NCI-H2196 (cell line): ENCODE results near the gene KARS1.
"Not testable (repeated sequence)": the region's sequence is repeated elsewhere in the genome, so short reads cannot be mapped to it uniquely, and the experiment has no call there.

Experiments
- DNase-seq: peaks from one replicate; lab custom pipeline; 2025; ENCODE audit not compliant: unreplicated experiment; lab: John Stamatoyannopoulos, UW

KARS1 gene

DNA sequence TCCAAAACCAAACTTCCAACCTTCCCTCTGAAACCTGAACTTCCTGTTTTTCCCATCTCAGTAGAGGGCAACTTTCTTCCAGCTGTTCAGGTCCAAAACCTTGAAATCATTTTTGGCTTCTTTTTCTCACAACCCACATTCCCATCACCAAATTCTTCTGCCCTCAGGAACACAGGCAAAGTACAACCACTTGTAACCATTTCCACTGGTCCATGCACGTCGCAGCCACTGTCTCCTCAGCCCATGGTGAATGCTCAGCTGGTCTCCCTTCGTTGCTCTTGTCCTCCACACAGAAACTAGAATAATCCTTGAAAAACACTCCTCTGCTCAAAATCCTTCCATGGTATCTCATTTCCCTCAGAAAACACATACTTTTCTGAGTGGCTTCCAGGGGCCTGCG, 20.7 kb downstream of the KARS1 start:
- no peak for DNase-seq

DNA sequence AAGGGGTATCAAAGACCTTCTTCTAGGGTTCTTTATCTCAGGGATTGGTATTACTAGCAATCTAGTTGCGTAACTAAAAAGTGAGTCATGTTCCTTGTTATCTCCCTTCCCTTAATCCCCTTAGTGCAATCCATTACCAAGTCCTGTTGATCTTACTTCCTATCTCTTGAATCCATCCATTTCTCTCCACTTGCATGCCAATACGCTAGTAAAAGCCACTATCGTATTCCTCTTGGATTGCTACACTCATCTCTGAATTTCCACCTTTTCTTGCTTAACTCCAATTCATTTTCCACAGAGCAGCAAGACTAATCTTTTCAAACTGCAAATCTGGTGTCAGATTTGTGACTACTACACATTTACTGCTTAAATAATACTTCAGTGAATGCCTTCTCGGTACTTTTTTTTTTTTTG, 22.5 kb downstream of the KARS1 start:
- no peak for DNase-seq

DNA sequence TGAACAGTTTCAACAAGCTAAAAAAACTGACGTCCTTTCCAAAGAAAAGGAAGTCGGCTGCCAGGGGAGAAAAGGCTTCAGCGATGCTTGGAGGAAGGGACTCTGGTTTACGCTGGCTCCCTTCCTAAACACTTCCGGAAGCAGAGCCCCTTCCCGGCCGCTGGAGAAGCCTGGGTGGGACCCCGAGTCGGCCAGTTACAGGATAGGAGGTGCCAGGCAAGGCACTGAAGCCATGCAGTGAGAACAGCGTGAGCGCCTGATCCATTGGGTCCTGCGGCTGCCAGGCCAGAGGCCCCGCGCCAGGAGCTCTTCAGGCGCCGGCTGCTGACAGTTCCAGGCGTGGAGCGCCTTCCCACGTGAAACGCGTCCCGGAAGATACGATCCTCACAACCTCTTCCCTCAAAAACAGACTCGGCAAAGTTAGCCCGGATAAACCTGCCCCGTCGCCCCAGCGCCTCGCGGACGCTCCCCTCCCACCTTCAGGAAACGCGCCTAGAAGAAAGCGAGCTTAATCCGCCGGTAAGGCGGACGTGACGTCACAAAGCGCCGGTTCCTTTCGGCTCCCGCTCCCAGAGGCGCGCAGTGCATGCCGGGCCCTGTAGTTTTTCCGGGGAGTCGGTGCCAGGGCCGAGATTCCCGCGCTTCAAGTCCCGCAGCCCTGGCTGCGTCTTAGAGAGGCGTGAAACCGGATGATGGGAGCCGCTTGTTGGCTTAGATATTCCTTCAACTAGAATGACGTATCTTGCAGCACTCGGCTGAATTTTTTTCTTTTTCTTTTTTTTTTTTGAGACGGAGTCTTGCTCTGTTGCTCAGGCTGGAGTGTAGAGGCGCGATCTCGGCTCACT, 24.5 kb downstream of the KARS1 start, which contains the start of gene ADAT1:
Gene ADAT1, minus strand, starts transcription at position 521 of the 845 bp plus-strand sequence. CDS start 2,482 bp downstream, outside the sequence.
- peak; percentile 93 for DNase-seq

DNA sequence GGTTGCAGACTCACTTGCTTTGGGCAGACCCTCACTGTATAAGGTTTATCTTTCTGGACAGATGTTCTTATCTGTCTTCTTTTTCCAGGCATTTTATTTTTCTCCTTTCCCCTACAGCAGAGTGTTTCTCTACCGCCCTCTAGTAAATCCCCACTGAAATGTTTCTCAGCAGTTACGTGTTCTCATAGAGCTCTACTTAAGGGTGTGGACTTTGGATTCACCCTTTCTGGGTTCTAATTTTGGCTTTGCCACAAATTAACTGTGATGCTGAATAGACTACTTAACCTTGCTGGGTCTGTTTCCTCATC, 26.3 kb downstream of the KARS1 start:
- DNase-seq: no peak

DNA sequence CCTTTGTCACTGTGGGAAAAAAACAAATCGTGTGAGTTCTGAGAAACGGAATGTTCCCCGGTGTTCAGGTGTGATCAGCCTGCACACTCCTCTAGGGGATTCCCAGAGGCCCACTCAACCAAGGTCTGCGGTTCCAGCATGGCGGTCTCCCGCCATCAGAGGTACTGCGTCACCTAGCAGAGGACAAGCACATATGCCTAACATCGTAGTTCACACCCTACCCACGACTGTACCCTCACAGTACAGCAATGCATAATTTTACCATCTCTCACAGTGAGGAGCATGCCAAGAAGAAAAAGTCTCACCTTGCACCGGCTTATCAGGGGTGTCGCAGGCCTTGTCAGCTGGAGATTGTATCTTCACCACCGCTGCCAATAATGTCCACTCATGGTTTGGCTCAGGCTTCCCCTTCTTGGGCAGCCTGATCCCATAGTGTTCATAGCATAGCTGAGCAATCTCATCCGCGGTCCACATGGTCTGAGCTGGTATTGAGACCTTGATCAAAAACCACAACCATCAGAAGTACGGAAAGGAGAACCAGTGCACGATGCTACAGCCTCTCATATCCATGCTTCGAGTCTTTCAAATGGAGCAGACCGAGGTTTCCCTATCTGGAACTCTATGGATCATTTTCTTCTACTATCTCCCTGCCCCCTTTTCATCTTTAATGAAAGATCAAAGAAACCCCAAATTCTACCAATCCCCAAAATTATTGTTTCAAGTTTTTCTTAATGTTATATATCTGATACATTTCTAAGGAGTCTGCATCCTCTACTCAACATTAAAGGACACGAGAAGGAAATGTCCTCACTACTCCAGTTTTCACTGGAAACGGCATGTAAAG, 26.9 kb downstream of the KARS1 start:
- no peak for DNase-seq

DNA sequence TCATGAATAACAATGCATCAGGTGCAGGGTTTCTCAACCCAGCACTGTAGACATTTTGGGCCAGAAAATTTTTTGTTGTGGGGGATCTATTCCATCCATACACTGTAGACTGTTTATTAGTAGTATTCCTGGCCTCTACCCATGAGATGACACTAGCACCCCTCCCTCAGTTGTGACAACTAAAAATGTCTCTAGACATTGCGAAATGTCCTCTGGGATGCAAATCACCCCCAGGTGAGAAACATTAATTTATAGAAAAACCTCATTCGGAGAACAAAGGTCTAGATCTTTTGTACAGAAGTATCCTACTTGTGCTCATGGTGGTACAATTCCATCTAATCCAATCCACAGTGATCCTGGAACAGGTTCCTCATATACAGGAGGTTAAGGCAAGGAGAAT, 28.7 kb downstream of the KARS1 start:
- DNase-seq: no peak

DNA sequence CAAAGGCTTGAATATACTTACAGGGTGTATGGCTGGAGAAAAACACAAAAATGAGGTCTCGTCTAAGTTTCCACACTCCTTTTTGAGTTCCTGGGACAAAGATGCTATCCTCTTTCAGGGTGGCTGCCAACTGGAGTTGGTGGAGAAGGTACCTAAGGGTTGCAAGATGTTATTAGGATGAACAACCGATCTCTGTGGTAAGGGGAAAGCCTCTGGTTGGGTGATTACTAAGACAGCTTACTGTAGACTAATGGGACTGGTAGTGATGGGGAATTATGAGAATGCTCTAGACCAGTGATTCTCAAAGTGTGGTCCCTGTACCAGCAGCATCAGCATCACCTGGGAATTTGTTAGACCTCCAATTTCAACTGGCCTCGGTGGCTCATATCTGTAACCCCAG, 30.3 kb downstream of the KARS1 start:
- no peak for DNase-seq

DNA sequence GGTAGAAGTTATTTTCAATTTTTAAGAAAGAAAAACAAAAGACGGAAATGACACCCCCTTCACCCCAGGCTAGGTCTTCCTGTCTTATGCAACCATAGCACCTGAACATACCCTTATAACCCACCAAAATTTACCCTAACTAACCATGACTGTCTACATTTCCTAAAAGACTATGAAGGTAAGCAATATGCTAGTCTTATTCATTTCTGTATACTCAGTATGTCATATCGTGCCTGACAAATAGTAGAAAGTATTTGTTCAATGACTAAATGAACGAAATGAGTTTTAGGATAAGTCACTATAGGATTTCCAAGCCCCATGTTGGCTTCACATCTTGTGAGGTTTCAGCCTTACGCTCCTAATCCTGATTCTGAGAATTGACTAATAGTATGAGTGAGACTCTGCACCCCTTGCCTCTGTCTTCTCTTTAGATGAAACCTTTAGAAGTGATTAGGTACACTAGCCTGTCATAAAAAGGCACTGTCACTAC, 30.9 kb downstream of the KARS1 start:
- DNase-seq: no peak

DNA sequence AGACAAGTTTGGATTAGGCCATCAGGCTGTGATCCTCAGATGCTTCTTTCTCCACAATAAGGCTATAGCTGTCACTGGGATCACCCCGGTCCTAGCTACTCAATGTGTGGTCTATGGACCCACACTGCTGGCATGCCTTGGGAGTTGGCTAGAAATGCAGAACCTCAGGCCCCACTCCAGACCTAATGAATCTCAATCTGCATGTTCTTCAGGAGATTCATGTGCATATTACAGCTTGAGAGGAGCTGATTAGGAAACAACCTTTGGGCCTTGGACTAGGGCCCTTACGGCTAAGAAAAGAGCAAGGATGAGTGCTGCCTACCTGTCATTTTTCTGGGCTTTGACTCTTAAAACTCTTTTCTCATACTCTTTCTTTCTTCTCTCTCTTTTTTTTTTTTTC, 31.8 kb downstream of the KARS1 start:
- no peak for DNase-seq

DNA sequence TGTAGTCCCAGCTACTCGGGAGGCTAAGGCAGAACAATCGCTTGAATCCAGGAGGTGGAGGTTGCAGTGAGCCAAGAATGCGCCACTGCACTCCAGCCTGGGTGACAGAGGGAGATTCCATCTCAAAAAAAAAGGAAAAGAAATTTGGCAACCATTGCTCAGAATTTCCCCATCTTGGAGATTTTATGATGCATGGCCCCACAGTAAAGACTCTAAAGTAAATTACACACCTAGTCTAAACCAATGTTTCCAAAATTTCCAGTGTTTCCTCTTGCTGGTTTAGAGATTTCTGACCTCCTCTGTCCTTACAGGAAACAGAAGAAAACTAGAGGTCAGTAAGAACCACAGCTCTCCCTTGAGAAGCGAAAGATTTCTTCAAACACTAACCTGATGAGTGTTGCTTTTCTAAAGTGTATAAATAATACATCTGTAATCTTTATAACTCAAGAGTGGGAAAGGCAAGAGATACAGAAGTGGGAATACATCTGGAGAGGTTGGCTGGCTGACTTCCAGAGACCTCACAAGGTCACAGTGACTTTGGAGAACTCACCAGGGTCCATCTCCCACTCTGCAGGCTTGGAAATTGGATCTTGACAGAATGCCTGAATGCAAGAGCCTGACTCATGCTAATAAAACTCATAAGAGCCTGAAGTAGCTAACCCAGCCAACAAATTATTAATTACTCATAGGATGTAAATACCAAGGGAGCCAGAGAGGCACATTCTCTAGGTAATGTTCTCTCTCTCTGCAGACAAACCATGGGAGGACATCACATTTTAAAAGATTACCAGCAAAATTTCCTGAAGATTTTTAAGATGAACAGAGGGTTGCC, 33.2 kb downstream of the KARS1 start:
- DNase-seq: no peak

DNA sequence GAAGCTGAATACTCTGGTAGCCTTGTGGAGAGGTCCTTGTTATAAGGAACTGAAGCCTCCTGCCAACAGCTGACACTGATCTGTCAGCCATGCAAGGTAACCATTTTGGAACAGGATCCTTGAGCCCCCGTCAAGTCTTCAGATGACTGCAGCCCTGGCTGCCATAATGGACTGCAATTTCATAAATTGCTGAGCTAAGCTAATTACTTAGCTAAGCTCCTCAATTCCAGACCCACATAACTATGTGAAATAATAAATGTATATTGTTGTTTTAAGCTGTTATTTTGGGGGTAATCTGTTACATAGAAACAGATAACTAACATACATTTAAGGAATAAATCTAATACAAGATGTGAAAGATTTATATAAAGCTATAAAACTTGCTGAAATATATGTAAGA, 41.0 kb downstream of the KARS1 start:
- no peak for DNase-seq

DNA sequence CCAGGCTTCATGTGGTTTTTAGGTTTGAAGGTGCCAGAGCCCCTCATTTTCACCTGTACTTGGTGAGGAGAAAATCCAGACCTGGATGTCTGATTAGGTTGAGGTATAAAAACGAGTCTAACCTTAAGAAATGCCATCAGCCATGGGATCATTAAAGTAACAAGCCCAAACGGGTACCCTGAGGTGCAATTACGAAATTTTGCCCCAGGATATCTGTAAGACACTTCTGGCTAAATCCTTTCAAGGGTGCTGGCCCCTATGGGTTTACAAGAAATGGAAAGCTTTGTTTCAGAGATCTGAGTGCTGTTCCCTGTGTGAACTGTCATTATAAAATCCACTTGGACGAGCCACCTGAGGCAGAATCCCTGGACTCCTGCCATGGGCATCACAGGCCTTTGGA, 44.2 kb downstream of the KARS1 start:
- no peak for DNase-seq

DNA sequence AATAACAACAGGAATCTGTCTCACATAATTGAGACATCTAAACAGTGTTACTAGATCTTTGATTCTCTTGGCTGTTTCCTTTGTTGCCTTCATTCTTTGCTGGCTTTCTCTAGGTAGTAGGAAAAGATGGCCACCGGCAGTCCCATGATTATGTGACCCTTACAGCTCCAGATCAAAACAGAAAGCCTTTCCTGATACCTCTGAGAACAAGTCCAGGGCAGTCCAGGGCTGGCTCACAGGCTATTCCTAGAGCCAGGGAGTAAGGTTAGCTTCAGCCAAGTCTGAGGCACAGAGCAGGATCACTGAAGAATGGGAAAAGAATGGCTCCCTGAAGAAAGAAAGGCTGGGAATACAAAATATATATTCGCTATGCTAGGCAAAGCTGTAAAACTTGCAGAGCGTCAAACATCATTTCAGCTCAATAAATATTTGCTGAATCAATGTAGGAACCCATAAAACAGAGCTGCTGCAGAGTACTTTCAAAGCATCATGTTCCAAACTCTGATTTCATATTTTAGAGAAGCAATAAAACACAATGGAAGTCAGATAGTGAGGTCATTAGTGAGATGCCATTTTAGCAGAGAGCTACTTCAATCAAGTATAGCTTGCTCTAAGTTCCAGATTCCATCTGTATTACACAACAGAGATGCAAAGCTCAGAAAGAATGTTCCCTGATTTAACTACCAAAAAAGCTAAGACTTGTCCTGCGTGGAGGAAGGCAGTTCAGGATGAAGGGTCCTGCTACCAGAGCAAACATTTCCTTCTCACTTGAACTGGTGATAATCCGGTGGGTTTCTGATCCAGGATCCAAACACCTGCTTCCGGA, 47.8 kb downstream of the KARS1 start:
- no peak for DNase-seq

DNA sequence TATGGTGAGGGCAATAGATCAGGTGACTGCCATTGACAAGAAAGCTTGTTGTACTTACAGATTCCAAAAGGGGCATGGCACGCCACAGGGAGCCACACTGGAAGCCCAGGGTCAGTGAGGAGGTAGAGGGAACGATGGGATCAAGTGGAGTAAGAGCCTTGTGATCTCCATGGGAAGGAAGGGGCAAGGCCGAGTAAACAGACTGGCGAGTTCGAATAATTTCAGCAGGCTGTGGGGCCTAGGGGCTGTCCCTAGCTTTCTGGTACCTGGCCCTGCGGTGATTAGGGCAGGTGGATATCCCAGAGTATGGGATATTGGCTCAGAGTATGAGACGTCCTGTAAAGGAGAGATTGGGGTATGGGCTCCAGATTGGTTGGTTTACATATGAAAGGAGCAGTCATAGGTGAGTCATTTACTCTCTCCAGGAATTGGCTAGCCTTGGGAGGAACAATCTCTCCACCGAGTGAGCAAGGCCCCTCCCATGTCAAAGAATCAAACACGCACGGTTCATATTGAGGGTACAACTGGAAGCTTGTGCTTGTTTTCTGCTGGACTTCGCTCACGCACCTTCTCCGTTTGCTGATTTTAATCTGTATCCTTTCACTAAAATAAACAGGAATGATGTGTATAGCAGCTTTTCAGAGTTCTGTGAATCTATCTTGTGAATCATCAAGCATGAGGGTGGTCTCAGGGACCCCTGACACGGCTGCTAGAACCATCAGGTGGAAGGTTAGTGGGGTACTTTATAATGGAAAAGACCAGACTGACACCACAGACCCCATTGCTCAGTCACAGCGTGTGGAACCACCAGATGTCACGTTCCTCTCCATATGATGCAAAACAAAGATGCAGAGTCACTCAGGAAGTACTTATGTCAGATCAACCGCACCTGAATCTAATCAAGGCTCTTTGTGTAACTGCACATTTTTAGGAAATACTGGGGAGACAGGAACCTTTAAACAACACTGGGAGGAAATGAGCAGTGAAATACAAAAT, 53.3 kb downstream of the KARS1 start:
- no peak for DNase-seq

DNA sequence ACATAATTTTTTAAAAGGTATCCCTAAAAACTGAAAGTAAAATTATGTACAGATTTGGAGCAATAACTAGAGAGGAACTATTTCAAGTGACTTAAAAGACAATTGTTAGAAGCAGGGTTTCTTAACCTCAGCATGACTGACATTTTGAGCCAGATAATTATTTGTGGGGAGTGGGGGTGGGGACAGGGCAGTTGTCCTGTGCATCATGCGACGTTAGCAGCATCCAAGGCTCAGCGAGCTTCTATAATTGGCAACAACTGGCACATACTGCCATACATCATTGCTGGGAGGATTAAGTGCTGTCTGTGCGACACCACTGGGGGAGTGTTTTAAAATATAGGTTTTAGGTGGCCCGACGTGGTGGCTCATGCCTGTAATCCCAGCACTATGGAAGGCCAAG, 54.2 kb downstream of the KARS1 start:
- no peak for DNase-seq

DNA sequence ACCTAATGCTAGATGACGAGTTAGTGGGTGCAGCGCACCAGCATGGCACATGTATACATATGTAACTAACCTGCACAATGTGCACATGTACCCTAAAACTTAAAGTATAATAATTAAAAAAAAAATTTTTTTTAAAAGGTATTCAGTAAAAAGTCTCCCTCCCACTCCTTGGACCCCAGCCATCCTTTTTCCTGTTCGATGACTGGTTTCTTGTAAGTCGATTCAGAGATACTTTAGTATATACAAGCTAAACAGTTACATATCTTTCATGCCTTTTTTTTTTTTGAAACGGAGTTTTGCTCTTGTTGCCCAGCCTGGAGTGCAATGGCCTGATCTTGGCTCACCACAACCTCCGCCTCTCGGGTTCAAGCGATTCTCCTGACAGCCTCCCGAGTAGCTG, 55.5 kb downstream of the KARS1 start:
- DNase-seq: not testable (repeated sequence)

DNA sequence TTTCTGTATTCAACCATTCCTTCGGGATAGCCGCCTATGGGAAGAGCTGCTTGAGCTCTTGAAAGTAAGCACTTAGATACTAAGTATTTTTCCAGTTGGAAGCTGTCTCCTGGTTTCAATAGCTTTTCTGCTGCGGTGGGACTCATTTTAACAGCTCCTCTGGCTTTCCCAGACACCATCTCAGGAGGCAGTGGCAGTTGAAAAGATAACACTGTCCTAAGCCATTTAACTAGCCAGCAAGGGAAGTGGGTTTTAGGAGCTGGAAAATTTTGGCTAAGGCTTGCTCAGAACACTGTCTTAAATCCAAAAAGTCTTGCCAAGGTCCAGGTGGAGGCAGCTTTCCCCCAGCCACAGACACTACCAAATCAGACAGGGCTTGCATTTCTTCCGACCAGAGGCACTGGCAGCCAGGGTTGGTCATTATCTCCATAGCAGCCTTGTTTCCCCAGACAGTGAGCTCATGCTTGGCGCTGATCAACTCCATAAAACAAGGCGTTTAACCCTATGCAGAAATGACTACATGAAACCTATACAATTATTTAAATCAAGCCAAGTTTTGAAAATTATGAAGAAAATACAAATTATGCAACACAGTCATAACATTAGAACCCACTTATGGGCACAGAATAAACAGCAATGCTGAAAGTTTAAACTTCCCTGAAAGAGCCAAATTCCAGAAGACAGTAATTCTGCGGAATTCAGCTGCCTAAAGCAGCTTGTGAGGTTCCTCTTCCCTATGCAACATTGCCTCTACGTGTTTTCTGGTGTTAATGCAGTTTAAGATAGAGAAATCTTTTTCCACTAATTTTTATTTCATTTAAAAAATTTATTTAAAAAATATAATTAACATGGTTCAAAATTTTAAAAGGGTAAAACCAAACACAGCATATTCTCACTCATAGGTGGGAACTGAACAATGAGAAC, 56.3 kb downstream of the KARS1 start:
- no peak for DNase-seq

DNA sequence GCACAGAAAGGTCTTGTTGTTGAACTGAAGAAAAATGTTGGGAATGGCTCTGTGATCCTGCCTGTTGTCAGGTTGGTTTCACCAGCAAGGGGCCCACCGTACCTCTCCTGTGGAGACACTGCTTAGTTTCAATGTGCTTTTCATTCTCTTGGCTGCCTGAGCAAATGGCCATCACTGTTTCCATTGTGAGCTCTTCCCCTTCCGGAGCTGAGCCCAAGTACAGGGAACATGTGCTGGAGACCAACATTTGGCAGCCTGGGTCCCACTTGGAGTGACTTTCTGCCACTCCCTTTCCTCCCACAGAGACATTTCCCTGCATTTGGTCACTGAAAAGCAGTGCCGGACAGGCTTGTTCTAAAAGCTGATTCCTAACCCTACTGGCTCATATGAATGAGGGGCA, 58.2 kb downstream of the KARS1 start:
- DNase-seq: no peak
